Thyroid gland (tissue), 4 donors: ENCODE results near the gene LIPN. TPM values are rescaled to one million over a fixed set of nuclear protein-coding genes. Genes with fewer than 3 reads are reported as not detected.

ENCODE experiments used
- DNase-seq, 2 donors: peaks; one replicate each; pipeline ENCODE4 v3.0.0-alpha.2; 2019
- H3K27ac ChIP-seq, 3 donors: fragments of 200-600 bp; sonication (generic); 1 replicate in 2 of 3; 2 replicates in 1 of 3; pipeline ENCODE4 v1.5.1; 2016 to 2019; ENCODE audit warnings: mild to moderate bottlenecking in 1 of 3, moderate library complexity in 1 of 3
- H3K27me3 ChIP-seq: fragments of 200-600 bp; sonication (generic); one replicate; pipeline ENCODE4 v1.5.1; 2019
- H3K36me3 ChIP-seq, 2 donors: fragments of 200-600 bp; sonication (generic); one replicate each; pipeline ENCODE4 v1.5.1; 2016 to 2019
- H3K4me1 ChIP-seq, 2 donors: fragments of 200-600 bp; sonication (generic); one replicate each; pipeline ENCODE4 v1.5.1; 2017 to 2019
- H3K4me3 ChIP-seq, 3 donors: fragments of 200-600 bp; sonication (generic); replicated peaks in 1 of 3; 1 replicate in 2 of 3; 2 replicates in 1 of 3; pipeline ENCODE4 v1.5.1; 2016; ENCODE audit warnings: mild to moderate bottlenecking in 1 of 3
- H3K9me3 ChIP-seq: fragments of 200-600 bp; sonication (generic); one replicate; pipeline ENCODE4 v1.5.1; 2017
- POLR2A ChIP-seq, 2 donors: fragments of 450-650 bp; IDR thresholded peaks; one replicate each; pipeline ENCODE4 v1.6.1; 2017; ENCODE audit warnings: antibody characterized with exemption in 2 of 2, mild to moderate bottlenecking in 2 of 2, moderate library complexity in 1 of 2
- WGBS, 2 donors: methylation state at CpG; one replicate each; pipeline ENCODE4 v1.1.5; 2017; 5-methylcytosine and 5-hydroxymethylcytosine counted together
- intact Hi-C: fragments of 100-400 bp; cut with DNase I; formaldehyde crosslinking; loops from one replicate; pipeline ENCODE4 v1.15.1; 2023
- total RNA-seq, 4 donors: library from RNA; depleted of rRNA; stranded (reverse); fragments of >200 nt; gene quantifications; one replicate each; pipeline ENCODE4 v1.2.3, GENCODE V29; 2016
- TF ChIP-seq, protein P1 (sequence below), 6 experiments: fragments of 200-600 bp in 3 of 6; fragments of 450-650 bp in 3 of 6; sonication (generic) in 3 of 6; IDR thresholded peaks; one replicate each; pipeline ENCODE4 v1.5.1; 2016 to 2019; ENCODE audit warnings: antibody characterized with exemption in 6 of 6, mild to moderate bottlenecking in 2 of 6, inconsistent platforms in 1 of 6, moderate library complexity in 1 of 6

LIPN gene, protein sequence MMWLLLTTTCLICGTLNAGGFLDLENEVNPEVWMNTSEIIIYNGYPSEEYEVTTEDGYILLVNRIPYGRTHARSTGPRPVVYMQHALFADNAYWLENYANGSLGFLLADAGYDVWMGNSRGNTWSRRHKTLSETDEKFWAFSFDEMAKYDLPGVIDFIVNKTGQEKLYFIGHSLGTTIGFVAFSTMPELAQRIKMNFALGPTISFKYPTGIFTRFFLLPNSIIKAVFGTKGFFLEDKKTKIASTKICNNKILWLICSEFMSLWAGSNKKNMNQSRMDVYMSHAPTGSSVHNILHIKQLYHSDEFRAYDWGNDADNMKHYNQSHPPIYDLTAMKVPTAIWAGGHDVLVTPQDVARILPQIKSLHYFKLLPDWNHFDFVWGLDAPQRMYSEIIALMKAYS
- not detected for total RNA-seq

DNA sequence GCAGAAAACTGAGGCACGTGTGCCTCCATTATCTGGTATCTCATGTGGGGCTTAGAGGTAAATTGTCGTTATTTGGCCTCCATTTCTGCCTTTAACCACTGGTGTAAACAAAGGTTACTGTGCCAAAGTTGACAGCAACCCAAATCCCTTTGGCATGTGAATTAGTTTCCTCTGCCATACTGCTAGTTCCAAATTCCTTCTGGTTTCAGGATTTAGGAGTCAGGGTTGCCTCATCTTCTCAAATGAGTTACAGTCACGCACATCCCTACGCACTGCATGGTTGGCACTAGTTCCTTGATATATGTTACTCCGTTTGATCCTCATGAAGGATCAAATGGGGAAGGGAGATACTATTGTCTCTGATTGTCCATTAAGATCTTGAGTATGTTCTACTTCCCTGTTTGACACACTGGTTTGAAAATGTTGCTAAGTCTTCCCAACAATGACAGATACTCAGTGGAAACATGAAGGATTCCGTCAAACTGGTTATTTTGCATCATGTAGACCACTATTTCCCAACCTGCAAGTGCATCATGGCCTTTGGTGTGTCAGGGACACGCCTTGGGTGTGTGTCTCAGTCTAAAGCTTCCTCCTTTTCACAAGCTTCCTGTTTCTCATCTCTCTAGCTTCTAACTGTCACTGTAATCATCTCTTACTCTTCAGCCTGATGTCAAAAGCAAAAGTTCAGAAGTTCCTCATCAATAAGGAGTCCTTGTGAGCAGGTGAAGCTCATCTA, at the start of gene LIPN:
Gene LIPN, plus strand, starts transcription at position 655 of the 736 bp plus-strand sequence. CDS start 1,386 bp downstream, outside the sequence.
- H3K4me1 ChIP-seq: no peaks in the 10 kb centered on the region
- H3K9me3 ChIP-seq: no peaks in the 10 kb centered on the region
- no peak for DNase-seq
- no peak within 1 kb of the TSS for H3K27ac ChIP-seq
- WGBS, 2 donors: 79 to 90% methylated on average over 7 of the region's 7 CpGs
- intact Hi-C loops: no loop called here
- no peaks in the 10 kb centered on the region for H3K27me3 ChIP-seq
- H3K4me3 ChIP-seq: no peak within 1 kb of the TSS
- TF ChIP-seq POLR2A (IDR thresholded peaks at IDR 0.05): no peak
- TF ChIP-seq, protein P1, sequence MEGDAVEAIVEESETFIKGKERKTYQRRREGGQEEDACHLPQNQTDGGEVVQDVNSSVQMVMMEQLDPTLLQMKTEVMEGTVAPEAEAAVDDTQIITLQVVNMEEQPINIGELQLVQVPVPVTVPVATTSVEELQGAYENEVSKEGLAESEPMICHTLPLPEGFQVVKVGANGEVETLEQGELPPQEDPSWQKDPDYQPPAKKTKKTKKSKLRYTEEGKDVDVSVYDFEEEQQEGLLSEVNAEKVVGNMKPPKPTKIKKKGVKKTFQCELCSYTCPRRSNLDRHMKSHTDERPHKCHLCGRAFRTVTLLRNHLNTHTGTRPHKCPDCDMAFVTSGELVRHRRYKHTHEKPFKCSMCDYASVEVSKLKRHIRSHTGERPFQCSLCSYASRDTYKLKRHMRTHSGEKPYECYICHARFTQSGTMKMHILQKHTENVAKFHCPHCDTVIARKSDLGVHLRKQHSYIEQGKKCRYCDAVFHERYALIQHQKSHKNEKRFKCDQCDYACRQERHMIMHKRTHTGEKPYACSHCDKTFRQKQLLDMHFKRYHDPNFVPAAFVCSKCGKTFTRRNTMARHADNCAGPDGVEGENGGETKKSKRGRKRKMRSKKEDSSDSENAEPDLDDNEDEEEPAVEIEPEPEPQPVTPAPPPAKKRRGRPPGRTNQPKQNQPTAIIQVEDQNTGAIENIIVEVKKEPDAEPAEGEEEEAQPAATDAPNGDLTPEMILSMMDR (IDR thresholded peaks at IDR 0.05): no peak
- H3K36me3 ChIP-seq: no peaks in the 10 kb centered on the region

DNA sequence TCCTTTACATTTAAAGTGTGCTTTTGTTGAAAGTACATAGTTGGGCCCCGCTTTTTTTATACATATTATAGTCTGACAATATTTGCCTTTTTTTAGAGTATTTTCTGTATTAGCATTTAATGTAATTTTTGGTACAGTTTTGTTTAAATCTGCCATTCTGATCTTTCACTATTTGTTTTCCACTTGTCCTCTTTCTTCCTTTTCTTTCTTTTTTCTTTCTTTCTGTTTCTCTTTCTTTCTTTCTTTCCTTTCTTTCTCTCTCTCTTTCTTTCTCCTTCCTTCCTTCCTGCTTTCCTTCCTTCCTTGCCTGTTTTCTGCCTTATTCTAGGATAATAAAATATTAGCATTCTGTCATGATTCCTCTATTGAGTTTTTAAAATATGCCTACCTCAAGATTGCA, 44.3 kb upstream of the LIPN start:
- DNase-seq: no peak
- Histone ChIP-seq H3K4me3 (no peak overlapping the region), H3K27ac (no peak overlapping the region), H3K9me3 (no peaks in the 10 kb centered on the region), H3K27me3 (no peaks in the 10 kb centered on the region), H3K4me1 (no peaks in the 10 kb centered on the region), H3K36me3 (no peaks in the 10 kb centered on the region)
- TF ChIP-seq, protein P1 (IDR thresholded peaks at IDR 0.05): no peak
- TF ChIP-seq POLR2A (IDR thresholded peaks at IDR 0.05): no peak
- intact Hi-C loops: no loop called here
- WGBS, 2 donors: 94 to 96% methylated on average over 1 of the region's 1 CpG

DNA sequence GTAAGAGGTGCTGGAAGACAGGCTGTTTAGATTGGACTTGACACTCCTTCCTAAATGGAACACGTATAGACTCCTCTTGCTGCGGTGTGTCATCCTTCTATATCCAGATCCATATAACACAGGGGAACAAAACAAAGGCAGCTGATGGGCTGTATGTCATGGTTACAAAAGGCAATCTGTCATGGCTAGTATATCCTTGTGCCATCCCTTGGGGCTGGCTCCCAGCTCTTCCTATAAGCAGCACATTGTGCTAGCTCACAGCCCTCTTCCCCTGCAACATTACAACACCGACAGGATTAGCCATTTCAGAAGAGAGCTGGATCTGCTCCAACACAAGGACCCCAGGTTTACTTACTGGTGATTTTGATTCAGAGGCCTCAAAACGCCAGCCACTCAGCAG, 38.4 kb upstream of the LIPN start:
- no peak for TF ChIP-seq POLR2A (IDR thresholded peaks at IDR 0.05)
- TF ChIP-seq, protein P1 (IDR thresholded peaks at IDR 0.05): no peak
- intact Hi-C loops: no loop called here
- Histone ChIP-seq H3K4me3 (no peak overlapping the region), H3K27ac (no peak overlapping the region), H3K9me3 (no peaks in the 10 kb centered on the region), H3K36me3 (no peaks in the 10 kb centered on the region), H3K27me3 (no peaks in the 10 kb centered on the region), H3K4me1 (no peaks in the 10 kb centered on the region)
- no peak for DNase-seq
- WGBS, 2 donors: 72 to 80% methylated on average over 4 of the region's 4 CpGs

DNA sequence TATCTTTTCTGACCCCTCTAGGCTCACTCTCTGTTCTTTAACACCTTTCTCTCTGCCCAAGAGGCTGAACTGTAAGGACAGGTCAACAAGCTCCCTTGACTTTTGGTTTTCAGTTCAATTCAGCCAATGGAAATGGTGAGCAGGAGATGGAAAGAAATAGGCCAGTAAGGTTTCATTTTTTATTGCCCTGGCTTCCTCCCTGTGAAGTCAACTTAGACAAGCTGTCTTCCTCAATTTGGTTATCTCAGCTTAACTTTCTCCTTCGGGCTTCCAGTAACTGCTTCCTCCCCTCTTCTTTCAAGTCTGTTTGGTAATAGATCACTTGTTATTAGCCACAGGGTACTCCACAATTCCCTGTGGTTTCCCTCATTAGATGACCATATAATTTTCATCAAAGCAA, 34.0 kb upstream of the LIPN start:
- Histone ChIP-seq H3K4me3 (no peak overlapping the region), H3K36me3 (no peaks in the 10 kb centered on the region), H3K27me3 (no peaks in the 10 kb centered on the region), H3K4me1 (peaks cover 0 to 5% of the 10 kb centered on the region in 2 donors), H3K9me3 (no peaks in the 10 kb centered on the region), H3K27ac (no peak overlapping the region)
- no peak for DNase-seq
- intact Hi-C loops: no loop called here
- 62 to 71% methylated on average over 1 of the region's 1 CpG for WGBS, 2 donors
- TF ChIP-seq POLR2A (IDR thresholded peaks at IDR 0.05): no peak
- TF ChIP-seq, protein P1 (IDR thresholded peaks at IDR 0.05): no peak
